GM12878 (cell line): ENCODE data around the gene GANAB. TPM values are rescaled to one million over a fixed set of nuclear protein-coding genes. Genes with fewer than 3 reads are reported as not detected.

Source experiments
- ATAC-seq: fragments of 200-7000 bp; cut with Tn5 transposase; 3 replicates; pipeline ENCODE4 v1.9.1; 2020; ENCODE audit warnings: mild to moderate bottlenecking, moderate library complexity
- BruUV-seq: library from RNA; stranded (reverse); fragments of 400-500 nt; replicated peaks from 2 replicates; lab custom pipeline; 2021; lab: Mats Ljungman, UMichigan
- CTCF ChIA-PET: fragments of 300-600 bp; sonication (Branson Sonifier 250); formaldehyde crosslinking; extraction: SDS; loops from one replicate; lab custom pipeline; 2021; ENCODE audit warnings: inconsistent platforms; lab: Yijun Ruan, JAX
- POLR2A ChIA-PET: fragments of 350-600 bp; formaldehyde crosslinking; extraction: SDS; loops from one replicate; lab custom pipeline; 2021; ENCODE audit warnings: inconsistent platforms; lab: Charles Lee
- RAD21 ChIA-PET: fragments of 300-600 bp; sonication (Branson Sonifier 250); formaldehyde crosslinking; loops from one replicate; lab custom pipeline; 2023; ENCODE audit warnings: antibody characterized with exemption; ENCODE audit not compliant: unreplicated experiment; lab: Charles Lee
- SMC1A ChIA-PET: fragments of 300-600 bp; sonication (Branson Sonifier 250); formaldehyde crosslinking; loops from one replicate; lab custom pipeline; 2023; ENCODE audit not compliant: unreplicated experiment, uncharacterized antibody; lab: Charles Lee
- DNase-seq: peaks from one replicate; pipeline ENCODE4 v3.0.0-alpha.2; 2011; ENCODE audit warnings: low read depth, low spot score
- FAIRE-seq: peaks from 3 replicates; lab custom pipeline; 2011; peaks lifted over from hg19 to GRCh38; lab: Jason Lieb, UNC
- H2AFZ ChIP-seq: 2 replicates; pipeline ENCODE4 v1.6.0; 2011; ENCODE audit warnings: low read depth, low read length, control low read depth; ENCODE audit not compliant: control insufficient read depth
- H3K27ac ChIP-seq: 2 replicates; pipeline ENCODE4 v1.5.1; 2011; ENCODE audit warnings: control low read depth; ENCODE audit not compliant: control insufficient read depth, insufficient read depth
- H3K27me3 ChIP-seq, 2 experiments: replicated peaks in 1 of 2; 2 replicates each; pipeline versions ENCODE4 v1.6.0 to v1.6.1; 2011; ENCODE audit warnings: low read length in 1 of 2; ENCODE audit not compliant: control insufficient read depth in 2 of 2, insufficient read depth in 2 of 2
- H3K36me3 ChIP-seq, 2 experiments: 2 replicates each; pipeline ENCODE4 v1.5.1; 2011; ENCODE audit warnings: low read length in 1 of 2; ENCODE audit not compliant: control insufficient read depth in 2 of 2, insufficient read depth in 2 of 2
- H3K4me1 ChIP-seq: 2 replicates; pipeline ENCODE4 v1.6.1; 2011; ENCODE audit warnings: mild to moderate bottlenecking, low read length, moderate library complexity, mixed read lengths; ENCODE audit not compliant: control insufficient read depth, insufficient read depth
- H3K4me2 ChIP-seq: 2 replicates; pipeline ENCODE4 v1.6.0; 2011; ENCODE audit warnings: control low read depth; ENCODE audit not compliant: control insufficient read depth, insufficient read depth
- H3K4me3 ChIP-seq: fragments of 200-600 bp; sonication (generic); 2 replicates; pipeline ENCODE4 v1.5.1; 2016
- H3K79me2 ChIP-seq: 2 replicates; pipeline ENCODE4 v1.6.0; 2011; ENCODE audit warnings: low read length; ENCODE audit not compliant: control insufficient read depth, insufficient read depth
- H3K9ac ChIP-seq: 2 replicates; pipeline ENCODE4 v1.8.0; 2011; ENCODE audit warnings: low read length, control low read depth, mixed read lengths; ENCODE audit not compliant: control insufficient read depth, insufficient read depth
- H3K9me3 ChIP-seq: replicated peaks from 3 replicates; pipeline ENCODE4 v1.5.1; 2011; ENCODE audit warnings: mild to moderate bottlenecking, low read length; ENCODE audit not compliant: control insufficient read depth, insufficient read depth
- H4K20me1 ChIP-seq: 2 replicates; pipeline ENCODE4 v1.6.0; 2011; ENCODE audit not compliant: control insufficient read depth, insufficient read depth
- MYB ChIP-seq: fragments of 150-350 bp; IDR thresholded peaks from 2 replicates; pipeline ENCODE4 v1.6.1; 2014; ENCODE audit warnings: mild to moderate bottlenecking, low read depth, low read length, borderline replicate concordance
- NFYA ChIP-seq: IDR thresholded peaks from 2 replicates; pipeline ENCODE4 v1.6.1; 2011; ENCODE audit warnings: low read depth, mild to moderate bottlenecking, low read length, improper control_type of control experiment, borderline replicate concordance
- POLR2AphosphoS5 ChIP-seq: IDR thresholded peaks from 2 replicates; pipeline ENCODE4 v1.6.1; 2011; ENCODE audit warnings: mild to moderate bottlenecking, low read length, inconsistent platforms
- RBBP5 ChIP-seq: fragments of 200-600 bp; sonication (generic); conservative IDR thresholded peaks from 2 replicates; pipeline ENCODE4 v1.6.1; 2016
- SIN3A ChIP-seq: IDR thresholded peaks from 2 replicates; pipeline ENCODE4 v1.6.1; 2012; ENCODE audit warnings: low read depth, low read length, improper control_type of control experiment
- SMAD5 ChIP-seq: IDR thresholded peaks from 2 replicates; pipeline ENCODE4 v1.6.1; 2016; ENCODE audit warnings: antibody characterized with exemption, low read depth
- TCF7 ChIP-seq: IDR thresholded peaks from 2 replicates; pipeline ENCODE4 v1.6.1; 2014; ENCODE audit warnings: antibody characterized with exemption, borderline replicate concordance
- ZNF207 ChIP-seq: fragments of 450-650 bp; IDR thresholded peaks from 2 replicates; pipeline ENCODE4 v1.6.1; 2014; ENCODE audit warnings: antibody characterized with exemption, mild to moderate bottlenecking, borderline replicate concordance
- ZNF622 ChIP-seq: fragments of 450-650 bp; IDR thresholded peaks from 2 replicates; pipeline ENCODE4 v1.6.1; 2017; ENCODE audit warnings: mild to moderate bottlenecking, inconsistent platforms
- WGBS: methylation state at CpG from one replicate; pipeline ENCODE4 v1.1.6; 2016; ENCODE audit warnings: low lambda C conversion rate; ENCODE audit not compliant: insufficient replicate concordance, insufficient coverage; ENCODE audit errors: missing lambda C conversion rate; 5-methylcytosine and 5-hydroxymethylcytosine counted together
- in situ Hi-C: fragments of 300-500 bp; cut with MboI; formaldehyde crosslinking; loops from 9 replicates; pipeline ENCODE4 v1.14.3; 2018; ENCODE audit warnings: mixed read lengths
- intact Hi-C: fragments of 100-400 bp; cut with micrococcal nuclease; formaldehyde crosslinking; loops from one replicate; pipeline ENCODE4 v1.14.2; 2022; ENCODE audit not compliant: unreplicated experiment
- polyA plus RNA-seq, 11 experiments: library from polyadenylated mRNA; depleted of rRNA in 4 of 11; unstranded in 6 of 11; stranded (reverse) in 5 of 11; fragments of >200 nt; fragmentation: Nextera tagmentation in 4 of 11; fragmentation: Illumina TruSeq in 1 of 11; extraction: Ambion mirVana in 4 of 11; extraction: Trizol in 1 of 11; gene quantifications; 1 replicate in 1 of 11; 2 replicates in 10 of 11; pipeline versions ENCODE4 v1.2.1 to v1.2.3, GENCODE V29; 2011 to 2016; ENCODE audit warnings: inconsistent platforms in 2 of 11, missing spikeins in 2 of 11, low read depth in 1 of 11
- total RNA-seq, 4 experiments: library from RNA; depleted of rRNA in 3 of 4; stranded (reverse); fragments of >200 nt in 3 of 4; fragmentation: Illumina TruSeq in 1 of 4; extraction: Trizol in 1 of 4; gene quantifications; 2 replicates each; pipeline versions ENCODE4 v1.2.1 to v1.2.3, GENCODE V29; 2013 to 2021
- TF ChIP-seq, protein P1 (sequence below): fragments of 450-650 bp; IDR thresholded peaks from 2 replicates; pipeline ENCODE4 v1.6.1; 2017; ENCODE audit warnings: antibody characterized with exemption, mild to moderate bottlenecking, moderate library complexity
- TF ChIP-seq, protein P2 (sequence below): fragments of 150-350 bp; IDR thresholded peaks from 2 replicates; pipeline ENCODE4 v1.6.1; 2016; ENCODE audit warnings: low read depth, low read length

Gene GANAB
- total and polyA plus RNA-seq, 10 of the 15 experiments (the other 5 are each of a cell fraction or from before 2014, with no cell fraction given): 4.5 to 175 (median 102) TPM

DNA sequence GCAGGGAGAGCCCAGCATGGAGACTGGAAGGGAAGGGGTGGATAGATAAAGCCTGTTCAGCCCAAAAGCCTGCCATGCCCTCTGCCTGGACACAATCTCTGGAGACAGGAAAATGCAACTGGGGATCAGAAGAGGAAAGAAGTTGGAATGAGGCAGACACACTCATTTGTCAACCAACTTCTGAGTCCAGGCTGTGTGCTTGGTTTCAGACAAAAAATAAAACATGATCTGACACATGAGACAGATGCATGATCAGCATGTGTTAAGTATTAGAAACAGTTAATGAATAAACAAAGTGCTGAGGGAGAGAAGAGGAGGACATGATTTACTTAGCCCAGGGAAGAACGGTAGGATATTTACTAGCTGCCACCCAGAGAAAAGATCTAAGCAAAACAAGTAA lies 42.1 kb upstream of the GANAB start:
- in situ Hi-C loops: no loop called here
- H3K79me2 ChIP-seq: no peaks in the 10 kb centered on the region
- 93% methylated on average over 1 of the region's 1 CpG for WGBS
- H3K27ac ChIP-seq: no peak overlapping the region
- no peak for DNase-seq
- no peak overlapping the region for H3K4me3 ChIP-seq
- no TSS peak for BruUV-seq
- ATAC-seq: no peak
- no peak overlapping the region for H3K9ac ChIP-seq
- ChIA-PET RAD21 (interaction anchor here (0.7 to 1.0 kb wide), 2 partner anchors 9 to 264 kb away, joined by 3 to 4 read pairs; no protein-coding TSS in a partner anchor), CTCF (interaction anchor here (1.0 to 1.7 kb wide), 3 partner anchors 23 to 293 kb away, joined by 3 to 7 read pairs (median 3); partner anchors contain the start of genes C11orf98 and CSKMT), SMC1A (no interaction called here), POLR2A (no interaction called here)
- no peak overlapping the region for H3K4me2 ChIP-seq
- no peaks in the 10 kb centered on the region for H3K9me3 ChIP-seq
- peaks cover 9% of the 10 kb centered on the region in 2 experiments; a peak in 3 of 4 replicates for H3K36me3 ChIP-seq
- no peaks in the 10 kb centered on the region for H3K27me3 ChIP-seq
- no peaks in the 10 kb centered on the region for H3K4me1 ChIP-seq
- no peak overlapping the region for H2AFZ ChIP-seq
- TF ChIP-seq ZNF207: no peak
- TF ChIP-seq SIN3A: no peak
- no peak for TF ChIP-seq TCF7
- TF ChIP-seq NFYA: no peak
- TF ChIP-seq, protein P1, sequence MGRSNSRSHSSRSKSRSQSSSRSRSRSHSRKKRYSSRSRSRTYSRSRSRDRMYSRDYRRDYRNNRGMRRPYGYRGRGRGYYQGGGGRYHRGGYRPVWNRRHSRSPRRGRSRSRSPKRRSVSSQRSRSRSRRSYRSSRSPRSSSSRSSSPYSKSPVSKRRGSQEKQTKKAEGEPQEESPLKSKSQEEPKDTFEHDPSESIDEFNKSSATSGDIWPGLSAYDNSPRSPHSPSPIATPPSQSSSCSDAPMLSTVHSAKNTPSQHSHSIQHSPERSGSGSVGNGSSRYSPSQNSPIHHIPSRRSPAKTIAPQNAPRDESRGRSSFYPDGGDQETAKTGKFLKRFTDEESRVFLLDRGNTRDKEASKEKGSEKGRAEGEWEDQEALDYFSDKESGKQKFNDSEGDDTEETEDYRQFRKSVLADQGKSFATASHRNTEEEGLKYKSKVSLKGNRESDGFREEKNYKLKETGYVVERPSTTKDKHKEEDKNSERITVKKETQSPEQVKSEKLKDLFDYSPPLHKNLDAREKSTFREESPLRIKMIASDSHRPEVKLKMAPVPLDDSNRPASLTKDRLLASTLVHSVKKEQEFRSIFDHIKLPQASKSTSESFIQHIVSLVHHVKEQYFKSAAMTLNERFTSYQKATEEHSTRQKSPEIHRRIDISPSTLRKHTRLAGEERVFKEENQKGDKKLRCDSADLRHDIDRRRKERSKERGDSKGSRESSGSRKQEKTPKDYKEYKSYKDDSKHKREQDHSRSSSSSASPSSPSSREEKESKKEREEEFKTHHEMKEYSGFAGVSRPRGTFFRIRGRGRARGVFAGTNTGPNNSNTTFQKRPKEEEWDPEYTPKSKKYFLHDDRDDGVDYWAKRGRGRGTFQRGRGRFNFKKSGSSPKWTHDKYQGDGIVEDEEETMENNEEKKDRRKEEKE: no peak
- no peak for TF ChIP-seq MYB
- no peak for TF ChIP-seq POLR2AphosphoS5
- TF ChIP-seq SMAD5: no peak
- no peak for TF ChIP-seq ZNF622
- TF ChIP-seq, protein P2, sequence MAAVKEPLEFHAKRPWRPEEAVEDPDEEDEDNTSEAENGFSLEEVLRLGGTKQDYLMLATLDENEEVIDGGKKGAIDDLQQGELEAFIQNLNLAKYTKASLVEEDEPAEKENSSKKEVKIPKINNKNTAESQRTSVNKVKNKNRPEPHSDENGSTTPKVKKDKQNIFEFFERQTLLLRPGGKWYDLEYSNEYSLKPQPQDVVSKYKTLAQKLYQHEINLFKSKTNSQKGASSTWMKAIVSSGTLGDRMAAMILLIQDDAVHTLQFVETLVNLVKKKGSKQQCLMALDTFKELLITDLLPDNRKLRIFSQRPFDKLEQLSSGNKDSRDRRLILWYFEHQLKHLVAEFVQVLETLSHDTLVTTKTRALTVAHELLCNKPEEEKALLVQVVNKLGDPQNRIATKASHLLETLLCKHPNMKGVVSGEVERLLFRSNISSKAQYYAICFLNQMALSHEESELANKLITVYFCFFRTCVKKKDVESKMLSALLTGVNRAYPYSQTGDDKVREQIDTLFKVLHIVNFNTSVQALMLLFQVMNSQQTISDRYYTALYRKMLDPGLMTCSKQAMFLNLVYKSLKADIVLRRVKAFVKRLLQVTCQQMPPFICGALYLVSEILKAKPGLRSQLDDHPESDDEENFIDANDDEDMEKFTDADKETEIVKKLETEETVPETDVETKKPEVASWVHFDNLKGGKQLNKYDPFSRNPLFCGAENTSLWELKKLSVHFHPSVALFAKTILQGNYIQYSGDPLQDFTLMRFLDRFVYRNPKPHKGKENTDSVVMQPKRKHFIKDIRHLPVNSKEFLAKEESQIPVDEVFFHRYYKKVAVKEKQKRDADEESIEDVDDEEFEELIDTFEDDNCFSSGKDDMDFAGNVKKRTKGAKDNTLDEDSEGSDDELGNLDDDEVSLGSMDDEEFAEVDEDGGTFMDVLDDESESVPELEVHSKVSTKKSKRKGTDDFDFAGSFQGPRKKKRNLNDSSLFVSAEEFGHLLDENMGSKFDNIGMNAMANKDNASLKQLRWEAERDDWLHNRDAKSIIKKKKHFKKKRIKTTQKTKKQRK: no peak
- TF ChIP-seq RBBP5: no peak
- H4K20me1 ChIP-seq: no peaks in the 10 kb centered on the region
- intact Hi-C loops: loop anchor here (10.0 kb wide), 1 partner anchor 224 kb away; no protein-coding TSS in a partner anchor
- no peak for FAIRE-seq
